TTC549 (cell line): ENCODE data around the gene PTPN23.
"Not testable (repeated sequence)": the region's sequence is repeated elsewhere in the genome, so short reads cannot be mapped to it uniquely, and the experiment has no call there.

ENCODE experiments used
- FAIRE-seq: peaks from 2 replicates; lab custom pipeline; 2012; peaks lifted over from hg19 to GRCh38; lab: Jason Lieb, UNC

Gene PTPN23, protein sequence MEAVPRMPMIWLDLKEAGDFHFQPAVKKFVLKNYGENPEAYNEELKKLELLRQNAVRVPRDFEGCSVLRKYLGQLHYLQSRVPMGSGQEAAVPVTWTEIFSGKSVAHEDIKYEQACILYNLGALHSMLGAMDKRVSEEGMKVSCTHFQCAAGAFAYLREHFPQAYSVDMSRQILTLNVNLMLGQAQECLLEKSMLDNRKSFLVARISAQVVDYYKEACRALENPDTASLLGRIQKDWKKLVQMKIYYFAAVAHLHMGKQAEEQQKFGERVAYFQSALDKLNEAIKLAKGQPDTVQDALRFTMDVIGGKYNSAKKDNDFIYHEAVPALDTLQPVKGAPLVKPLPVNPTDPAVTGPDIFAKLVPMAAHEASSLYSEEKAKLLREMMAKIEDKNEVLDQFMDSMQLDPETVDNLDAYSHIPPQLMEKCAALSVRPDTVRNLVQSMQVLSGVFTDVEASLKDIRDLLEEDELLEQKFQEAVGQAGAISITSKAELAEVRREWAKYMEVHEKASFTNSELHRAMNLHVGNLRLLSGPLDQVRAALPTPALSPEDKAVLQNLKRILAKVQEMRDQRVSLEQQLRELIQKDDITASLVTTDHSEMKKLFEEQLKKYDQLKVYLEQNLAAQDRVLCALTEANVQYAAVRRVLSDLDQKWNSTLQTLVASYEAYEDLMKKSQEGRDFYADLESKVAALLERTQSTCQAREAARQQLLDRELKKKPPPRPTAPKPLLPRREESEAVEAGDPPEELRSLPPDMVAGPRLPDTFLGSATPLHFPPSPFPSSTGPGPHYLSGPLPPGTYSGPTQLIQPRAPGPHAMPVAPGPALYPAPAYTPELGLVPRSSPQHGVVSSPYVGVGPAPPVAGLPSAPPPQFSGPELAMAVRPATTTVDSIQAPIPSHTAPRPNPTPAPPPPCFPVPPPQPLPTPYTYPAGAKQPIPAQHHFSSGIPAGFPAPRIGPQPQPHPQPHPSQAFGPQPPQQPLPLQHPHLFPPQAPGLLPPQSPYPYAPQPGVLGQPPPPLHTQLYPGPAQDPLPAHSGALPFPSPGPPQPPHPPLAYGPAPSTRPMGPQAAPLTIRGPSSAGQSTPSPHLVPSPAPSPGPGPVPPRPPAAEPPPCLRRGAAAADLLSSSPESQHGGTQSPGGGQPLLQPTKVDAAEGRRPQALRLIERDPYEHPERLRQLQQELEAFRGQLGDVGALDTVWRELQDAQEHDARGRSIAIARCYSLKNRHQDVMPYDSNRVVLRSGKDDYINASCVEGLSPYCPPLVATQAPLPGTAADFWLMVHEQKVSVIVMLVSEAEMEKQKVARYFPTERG (N-terminal part only)

DNA sequence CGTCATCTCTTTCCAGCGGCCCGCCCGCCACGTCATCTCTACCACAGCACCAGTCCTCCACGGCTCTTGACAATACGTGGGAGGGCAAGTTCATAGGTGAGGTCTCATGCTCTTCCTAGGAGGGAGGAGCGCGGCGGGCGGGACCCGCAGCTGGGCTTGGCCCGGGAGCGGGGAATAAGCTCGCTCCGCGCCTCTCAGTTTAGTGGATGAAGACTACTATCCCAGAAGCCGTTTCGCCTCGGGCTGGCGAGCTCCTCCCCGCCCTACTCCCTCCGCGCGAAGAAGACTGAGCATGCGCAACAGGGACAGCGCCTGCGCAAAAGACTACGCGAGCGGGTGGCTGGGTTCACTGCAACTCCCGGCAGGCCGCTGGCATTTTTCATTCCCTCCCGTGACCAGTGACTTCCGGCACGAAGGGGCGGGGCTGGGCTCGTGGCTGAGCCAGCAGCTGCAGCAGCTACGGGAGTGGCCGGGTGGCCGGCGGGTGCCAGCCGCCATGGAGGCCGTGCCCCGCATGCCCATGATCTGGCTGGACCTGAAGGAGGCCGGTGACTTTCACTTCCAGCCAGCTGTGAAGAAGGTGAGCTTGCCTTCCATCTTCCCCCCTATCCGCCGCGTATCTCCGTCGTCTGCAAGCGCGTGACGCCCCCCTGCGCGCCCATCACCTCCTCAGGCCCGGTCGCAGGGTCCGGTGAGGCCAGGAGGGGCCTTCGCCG lies at the start of gene PTPN23:
Gene PTPN23 (plus strand): TSS at position 421 of the 716 bp plus-strand sequence. CDS start 76 bp downstream, at position 497.
- peak; percentile 78 for FAIRE-seq

DNA sequence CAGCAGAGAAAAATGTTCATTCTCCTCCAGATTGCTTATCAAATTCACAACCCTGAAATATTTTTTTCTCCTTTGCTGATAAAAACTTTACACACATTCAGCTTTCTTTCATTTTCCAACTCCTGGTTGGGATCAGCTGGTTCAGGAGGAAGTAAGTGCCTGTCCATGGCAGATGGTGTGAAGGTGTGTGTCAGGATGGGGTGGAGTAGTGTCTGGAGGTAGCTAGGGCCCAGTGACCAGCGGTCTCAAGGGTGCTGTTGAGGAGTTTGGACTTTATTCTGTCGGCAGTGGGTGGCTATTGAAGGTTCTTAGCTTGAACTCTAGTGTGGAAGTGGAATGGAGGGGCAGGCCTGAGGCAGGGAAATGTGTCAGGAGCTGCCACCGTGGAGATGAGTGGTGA lies 46.9 kb upstream of the PTPN23 start:
- FAIRE-seq, result no peak

DNA sequence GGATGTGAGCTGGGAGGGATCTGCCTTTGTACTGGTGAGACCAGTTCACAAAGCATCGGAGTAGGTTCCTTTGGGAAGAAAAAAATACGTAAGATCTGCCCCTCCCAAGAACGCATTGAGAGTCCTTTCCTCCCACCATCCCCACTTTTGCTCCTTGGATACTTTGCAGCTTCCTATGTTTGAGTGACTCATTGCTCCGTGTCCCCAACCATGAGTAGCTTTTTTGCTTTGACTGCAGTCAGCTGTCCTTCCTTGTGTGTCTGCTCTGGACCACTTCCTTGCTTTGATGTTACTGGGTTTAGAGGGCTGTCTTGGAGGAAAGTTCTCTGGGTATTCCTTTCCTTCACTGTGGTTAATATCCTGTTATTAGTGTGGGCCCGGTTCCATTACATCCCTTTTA lies 43.2 kb upstream of the PTPN23 start:
- FAIRE-seq, result no peak

DNA sequence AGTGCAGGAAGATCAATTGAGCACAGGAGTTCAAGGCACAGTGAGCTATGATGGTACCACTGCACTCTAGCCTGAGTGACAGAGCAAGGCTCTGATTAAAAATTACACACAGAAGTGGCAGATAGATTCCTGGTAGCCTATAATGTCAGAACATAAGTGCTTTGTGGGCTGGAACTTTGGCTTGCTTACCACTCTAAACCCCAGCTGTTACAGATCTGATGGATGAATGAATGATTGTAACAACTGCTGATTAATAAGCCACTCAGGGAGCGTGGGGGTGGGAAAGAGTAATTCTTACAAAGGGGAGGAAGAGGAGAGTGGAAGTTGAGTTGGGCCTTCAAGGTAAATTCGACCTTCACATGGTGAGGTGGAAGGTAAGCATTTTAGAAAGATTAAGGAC lies 40.9 kb upstream of the PTPN23 start:
- no peak for FAIRE-seq

DNA sequence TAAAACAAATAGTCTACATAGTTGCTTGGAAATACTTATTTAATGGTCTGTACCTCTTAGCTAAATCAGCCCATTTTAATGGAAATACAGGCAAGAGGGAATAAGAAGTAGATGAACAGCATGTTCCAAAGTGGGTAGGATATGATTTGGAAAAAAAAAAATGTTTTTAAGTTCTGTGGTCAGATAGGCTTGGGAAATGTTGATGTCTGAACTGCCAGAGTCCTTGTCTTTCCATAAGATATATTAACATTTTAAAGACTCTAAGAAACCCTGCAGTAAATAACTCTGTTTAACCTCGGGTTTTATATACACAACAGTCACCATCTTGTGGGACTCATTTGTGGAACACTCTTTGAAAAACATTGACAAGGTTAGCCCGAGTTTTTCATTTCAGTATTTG lies 40.0 kb upstream of the PTPN23 start:
- no peak for FAIRE-seq

DNA sequence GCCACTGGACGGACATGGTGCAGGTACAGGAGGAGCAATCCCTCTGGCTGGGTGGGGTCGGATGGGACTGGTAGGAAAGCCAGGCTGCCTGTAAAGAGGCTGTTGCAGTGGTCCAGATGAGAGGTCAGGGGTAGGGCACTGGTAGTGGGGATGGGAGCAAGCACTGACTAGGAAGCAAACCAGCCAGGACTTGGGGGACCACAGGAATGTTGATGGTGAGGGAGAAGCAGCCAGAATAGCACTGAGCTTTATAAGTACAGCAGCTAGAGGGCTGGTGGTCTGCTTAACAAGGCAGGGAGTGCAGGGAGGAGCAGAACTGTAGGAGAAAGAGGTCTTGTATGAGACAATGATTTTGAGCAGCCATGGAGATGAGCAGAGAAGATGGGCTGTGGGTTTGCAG lies 38.7 kb upstream of the PTPN23 start:
- FAIRE-seq, result no peak

DNA sequence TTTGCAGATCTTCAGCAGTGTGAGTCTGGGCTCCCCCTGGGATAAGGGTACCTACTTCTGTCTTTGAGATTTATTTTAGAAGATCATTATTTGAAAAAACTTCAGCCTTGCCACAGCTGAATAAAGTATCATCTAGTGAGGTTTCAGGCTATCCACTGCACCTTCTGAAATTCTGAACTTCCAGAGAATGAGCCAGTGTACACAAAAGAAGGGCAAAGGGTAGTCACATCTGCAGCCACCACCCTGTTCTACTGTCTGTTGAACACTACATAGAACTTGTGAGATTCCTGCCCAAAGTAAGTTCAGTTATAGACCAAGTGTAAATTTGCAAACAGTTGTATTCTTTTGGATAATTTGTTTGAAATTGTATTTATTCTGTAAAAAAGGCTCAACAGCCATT lies 38.0 kb upstream of the PTPN23 start:
- FAIRE-seq, result no peak

DNA sequence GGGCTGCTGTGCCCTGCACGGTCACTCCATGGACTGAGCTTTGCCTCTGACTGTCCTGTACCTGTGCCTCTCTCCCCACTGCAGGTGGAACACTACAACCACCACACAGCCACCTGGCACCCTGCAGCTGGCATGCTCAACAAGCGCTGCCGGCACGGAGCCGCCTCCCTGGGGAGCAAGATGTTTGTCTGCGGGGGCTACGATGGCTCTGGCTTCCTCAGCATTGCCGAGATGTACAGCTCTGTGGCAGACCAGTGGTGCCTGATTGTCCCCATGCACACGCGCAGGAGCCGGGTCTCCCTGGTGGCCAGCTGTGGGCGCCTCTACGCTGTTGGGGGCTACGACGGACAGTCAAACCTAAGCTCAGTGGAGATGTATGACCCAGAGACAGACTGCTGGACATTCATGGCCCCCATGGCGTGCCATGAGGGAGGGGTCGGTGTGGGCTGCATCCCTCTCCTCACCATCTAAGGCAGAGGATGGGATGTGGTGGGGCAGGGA lies 37.3 kb upstream of the PTPN23 start:
- FAIRE-seq, result no peak

DNA sequence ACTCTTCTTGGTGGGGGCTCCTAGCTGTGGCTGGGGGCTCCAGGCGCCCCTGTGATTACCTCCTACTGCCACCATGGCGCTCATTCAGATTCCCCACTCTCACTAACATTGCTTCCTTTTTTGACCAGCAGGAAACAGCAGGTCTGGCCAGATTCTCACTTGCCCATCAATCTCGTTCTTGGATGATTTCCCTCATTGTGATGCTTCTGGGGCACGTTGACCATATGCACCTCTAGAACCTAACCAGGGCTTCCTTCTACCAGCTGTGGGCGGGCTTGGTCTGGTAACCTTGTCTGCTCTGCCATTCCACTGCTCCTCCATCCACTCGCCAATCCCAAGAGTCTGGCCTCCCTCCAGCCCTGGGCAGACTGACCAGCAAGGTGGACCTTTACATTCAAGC lies 35.9 kb upstream of the PTPN23 start:
- FAIRE-seq, result no peak

DNA sequence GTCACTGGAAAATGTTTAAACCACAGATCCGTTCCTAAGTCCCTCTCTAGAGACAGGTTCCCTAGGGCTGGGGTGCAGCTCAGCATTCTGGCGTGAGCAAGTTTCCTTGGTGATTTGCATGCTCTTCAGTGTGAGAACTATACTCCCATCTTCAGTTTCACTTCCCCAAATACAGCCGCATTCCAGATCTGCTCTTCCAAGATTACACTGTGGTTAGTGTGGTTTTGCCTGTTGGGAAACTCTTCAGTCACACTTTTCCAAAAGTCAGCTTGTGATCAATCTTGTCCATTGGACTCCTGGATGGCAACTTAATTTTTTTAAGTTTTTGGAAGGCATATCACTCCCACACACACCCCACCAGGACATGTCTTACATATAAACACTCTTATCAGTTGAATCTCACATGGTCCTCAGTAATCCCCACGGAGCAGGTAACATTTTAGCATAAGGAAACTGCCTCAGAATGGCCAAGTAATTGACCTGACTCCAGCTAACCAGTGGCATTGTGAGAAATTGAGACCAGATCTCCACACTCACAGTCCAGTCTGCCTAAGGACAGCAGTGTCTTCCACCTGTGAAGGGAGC lies 33.5 kb upstream of the PTPN23 start:
- no peak for FAIRE-seq

DNA sequence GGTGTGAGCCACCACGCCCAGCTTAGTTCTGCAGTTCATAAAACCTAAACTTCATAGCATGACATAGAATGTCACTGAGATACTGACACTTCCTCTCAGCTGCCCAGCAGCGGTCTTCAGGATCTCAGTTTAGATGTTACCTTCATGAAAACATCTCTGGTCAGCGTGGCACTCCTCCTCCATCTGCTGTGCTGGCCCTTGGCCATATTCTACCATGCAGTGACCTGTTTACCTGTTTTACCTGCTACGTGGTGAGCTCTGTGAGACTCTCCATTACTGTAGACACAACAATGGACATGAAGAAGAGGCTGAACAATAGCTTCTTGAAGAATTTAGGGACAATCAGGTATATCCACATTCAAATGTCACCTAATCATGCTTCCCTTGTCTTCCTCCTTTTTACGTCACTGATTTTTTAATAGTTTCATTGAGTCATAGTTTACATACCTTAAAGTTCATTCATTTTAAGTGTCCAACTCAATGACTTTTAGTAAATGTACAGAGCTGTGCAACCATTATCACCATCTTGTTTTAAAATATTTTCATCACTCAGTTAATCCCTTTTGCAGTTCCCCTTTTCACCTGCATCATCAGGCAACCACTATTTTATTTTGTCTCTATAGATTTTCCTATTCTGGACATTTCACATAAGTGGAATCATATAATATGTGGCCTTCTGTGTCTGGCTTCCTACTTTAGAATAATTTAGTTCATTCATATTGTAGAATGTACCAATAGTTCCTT lies 32.2 kb upstream of the PTPN23 start:
- FAIRE-seq, result no peak

DNA sequence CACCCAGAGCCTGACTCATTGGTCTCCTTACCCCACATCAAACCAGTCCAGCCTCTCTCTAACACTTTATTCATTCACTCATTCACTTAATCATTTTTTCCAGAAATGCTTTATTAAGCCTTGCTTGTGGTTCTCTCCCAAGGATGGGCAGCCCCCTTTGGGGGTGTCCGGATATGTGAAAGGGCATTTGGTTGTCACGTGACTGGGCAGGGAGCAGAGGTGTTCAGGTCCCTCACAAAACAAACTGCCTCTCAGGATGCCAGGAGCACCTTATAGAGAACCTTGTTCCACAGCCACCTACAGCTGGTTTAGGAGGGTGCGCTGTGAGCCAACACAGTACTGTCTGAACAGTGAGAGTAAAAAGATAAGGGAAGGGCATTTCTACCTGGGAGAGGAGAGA lies 25.8 kb upstream of the PTPN23 start:
- FAIRE-seq, result no peak

DNA sequence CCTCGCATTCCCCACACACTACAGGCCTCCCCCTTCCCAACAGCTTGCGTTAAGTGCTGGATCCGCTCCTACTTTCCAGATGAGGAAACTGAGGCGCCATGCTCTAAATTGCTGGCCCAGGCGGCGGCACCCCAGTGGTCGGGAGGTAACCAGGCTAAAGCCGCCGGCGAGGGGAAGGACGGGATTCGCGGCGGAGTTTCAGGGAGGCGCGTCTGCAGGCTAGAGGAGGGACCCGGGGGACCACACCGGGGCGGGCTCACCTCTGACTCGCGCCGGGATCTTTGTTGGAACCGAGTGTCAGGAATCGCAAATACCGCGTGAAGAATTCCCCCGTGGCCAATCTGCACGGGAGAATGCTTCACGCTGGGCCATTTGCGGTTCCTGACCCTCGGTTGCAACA lies 24.6 kb upstream of the PTPN23 start:
- no peak for FAIRE-seq

DNA sequence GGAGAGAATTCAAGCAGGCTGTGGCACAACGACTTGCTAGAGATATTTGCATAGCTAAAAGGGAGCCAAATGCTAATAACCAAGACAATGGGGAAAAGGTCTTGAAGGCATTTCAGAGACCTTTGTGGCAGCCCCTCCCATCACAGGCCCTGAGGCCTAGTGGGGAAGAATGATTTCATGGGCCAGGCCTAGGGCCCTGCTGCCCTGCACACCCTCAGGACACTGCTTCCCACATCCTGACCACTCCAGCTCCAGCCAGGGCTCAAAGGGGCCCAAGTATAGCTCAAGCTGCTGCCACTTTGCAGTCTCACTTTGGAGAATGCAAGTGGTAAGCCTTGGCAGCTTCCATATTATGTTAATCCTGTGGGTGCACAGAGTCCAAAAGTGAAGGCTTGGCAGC lies 21.5 kb upstream of the PTPN23 start:
- no peak for FAIRE-seq

DNA sequence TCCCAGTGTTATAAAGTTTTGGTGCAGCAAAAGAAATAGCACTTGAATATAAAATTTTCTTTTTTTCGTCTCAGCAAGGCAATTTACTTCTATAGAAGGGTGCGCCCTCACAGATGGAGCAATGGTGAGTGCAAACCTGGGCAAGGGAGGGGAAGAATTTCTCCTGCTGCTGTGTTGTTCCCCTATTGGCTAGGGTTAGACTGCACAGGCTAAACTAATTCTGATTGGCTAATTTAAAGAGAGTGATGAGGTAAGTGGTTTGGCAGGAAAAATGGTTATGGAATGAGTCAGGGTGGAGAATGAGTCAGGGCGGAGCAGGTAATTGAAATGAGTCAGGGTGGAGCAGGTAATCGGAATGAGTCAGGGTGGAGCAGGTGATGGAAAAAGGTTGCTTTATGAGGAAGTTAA lies 20.7 kb upstream of the PTPN23 start:
- FAIRE-seq, result not testable (repeated sequence)

DNA sequence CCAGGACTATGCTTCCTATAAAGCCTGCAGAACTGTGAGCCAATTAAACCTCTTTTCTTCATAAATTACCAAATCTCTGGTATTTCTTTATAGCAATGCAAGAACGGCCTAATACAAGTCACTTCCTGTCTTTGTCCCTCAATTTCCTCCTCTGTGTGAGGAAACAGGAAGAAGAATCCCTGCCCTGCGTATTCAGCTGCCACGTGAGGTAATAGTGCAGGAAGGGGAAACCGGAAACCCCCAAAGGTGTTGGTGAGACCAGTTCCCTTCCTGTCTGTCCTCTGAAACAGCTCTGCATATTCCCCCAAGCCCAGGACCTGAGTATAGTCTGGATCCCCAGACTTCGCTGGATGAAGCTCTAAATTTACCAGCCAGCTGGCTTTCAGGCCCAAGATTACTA lies 18.1 kb upstream of the PTPN23 start:
- no peak for FAIRE-seq

DNA sequence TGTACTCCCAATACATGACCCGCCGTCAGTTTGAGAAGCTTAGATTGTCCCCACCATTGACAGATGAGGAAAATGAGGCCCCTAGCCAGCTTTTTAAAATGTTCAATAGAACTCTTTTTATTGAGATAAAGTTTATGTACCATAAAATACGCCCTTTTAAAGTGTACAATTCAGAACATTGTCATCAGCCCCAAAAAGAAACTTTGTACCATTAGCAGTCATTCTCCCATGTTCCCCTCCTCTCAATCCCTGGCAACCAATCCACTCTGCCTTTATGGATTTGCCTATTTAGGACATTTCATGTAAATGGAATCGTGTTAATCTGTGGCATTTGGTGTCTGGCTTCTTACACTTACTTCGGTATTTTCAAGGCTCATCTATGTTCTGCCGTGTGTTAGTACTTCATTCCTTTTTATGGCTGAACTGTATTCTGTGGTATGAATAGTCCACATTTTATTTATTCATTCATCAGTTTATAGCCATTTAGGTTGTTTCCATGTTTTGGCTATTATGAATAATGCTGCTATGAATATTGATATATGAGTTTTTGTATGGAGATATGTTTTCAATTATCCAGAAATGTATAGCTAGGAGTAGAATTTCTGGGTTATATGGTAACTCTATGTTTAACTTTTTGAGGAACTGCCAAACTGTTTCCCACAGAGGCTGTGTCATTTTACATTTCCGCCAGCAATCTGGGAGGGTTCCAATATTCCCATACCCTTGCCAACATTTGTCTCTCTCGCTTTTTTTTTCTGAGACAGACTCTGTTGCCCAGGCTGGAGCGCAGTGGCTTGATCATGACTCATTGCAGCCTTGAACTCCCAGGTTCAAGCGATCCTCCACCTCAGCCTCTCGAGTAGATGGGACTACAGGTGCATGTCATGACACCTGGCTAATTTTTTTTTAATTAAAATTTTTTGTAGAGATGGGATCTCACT lies 15.3 kb upstream of the PTPN23 start:
- no peak for FAIRE-seq

DNA sequence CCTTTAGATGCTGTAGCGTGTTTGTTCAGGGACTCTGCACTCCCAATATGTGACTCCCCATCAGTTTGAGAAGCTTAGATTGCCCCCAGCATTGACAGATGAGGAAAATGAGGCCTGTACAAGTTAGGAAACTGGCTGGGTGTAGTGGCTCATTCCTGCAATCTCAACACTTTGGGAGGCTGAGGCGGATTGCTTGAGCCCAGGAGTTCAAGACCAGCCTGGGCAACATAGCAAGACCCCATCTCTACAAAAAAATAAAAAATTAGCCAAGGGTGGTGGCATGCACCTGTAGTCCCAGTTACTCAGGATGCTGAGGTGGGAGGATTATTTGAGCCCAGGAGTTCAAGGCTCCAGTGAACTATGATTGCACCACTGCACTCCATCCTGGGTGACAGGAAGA lies 14.0 kb upstream of the PTPN23 start:
- no peak for FAIRE-seq

DNA sequence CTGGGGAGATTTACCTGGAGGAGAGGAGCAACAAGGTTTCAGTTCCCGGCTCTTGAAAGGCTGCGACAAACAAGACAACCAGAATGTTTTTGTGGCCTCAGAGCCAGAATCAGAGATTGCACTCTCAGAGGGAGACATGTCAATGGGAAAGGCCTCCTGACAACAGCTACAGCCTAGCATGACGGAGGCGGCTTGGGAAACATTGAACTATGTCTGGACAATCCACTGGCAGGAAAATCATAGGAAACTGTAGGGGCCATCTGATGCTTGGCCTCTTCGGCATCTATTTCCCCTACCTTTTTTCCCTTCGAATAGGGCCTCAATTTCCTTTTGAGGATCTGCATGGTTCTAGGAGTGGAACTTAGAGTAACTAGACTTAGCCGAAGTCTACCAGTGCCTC lies 13.2 kb upstream of the PTPN23 start:
- no peak for FAIRE-seq
